ENCODE results near the gene AOX1. TPM values are rescaled to one million over a fixed set of nuclear protein-coding genes. Genes with fewer than 3 reads are reported as not detected.
"Not testable (repeated sequence)": the region's sequence is repeated elsewhere in the genome, so short reads cannot be mapped to it uniquely, and the experiment has no call there.

The AOX1 gene
- total RNA-seq, 3 donors from 2014 or later, result 0.63 to 1.0 (median 0.71) TPM

- H3K36me3 Mint-ChIP-seq (ENCODE audit: insufficient read depth), result no peaks in the 10 kb centered on the region
- DNase-seq (no peak), ATAC-seq (no peak)
- H3K27me3 Mint-ChIP-seq (ENCODE audit: low read depth), result peaks cover 17% of the 10 kb centered on the region
- H3K4me3 Mint-ChIP-seq, result no peak overlapping the region
- peaks cover 1% of the 10 kb centered on the region for H3K4me1 Mint-ChIP-seq (ENCODE audit: low read depth)
- H3K9me3 Mint-ChIP-seq, result no peaks in the 10 kb centered on the region
Observed at GRCh38 chr2:200591308-200591707, 5.5 kb downstream of the AOX1 start.

- ATAC-seq (no peak), DNase-seq (no peak)
- no peaks in the 10 kb centered on the region for H3K36me3 Mint-ChIP-seq (ENCODE audit: insufficient read depth)
- H3K4me3 Mint-ChIP-seq, result no peak overlapping the region
- no peaks in the 10 kb centered on the region for H3K9me3 Mint-ChIP-seq
- no peaks in the 10 kb centered on the region for H3K4me1 Mint-ChIP-seq (ENCODE audit: low read depth)
- H3K27me3 Mint-ChIP-seq (ENCODE audit: low read depth), result peaks cover 18% of the 10 kb centered on the region
Observed at GRCh38 chr2:200592406-200593075, 6.7 kb downstream of the AOX1 start.

DNA sequence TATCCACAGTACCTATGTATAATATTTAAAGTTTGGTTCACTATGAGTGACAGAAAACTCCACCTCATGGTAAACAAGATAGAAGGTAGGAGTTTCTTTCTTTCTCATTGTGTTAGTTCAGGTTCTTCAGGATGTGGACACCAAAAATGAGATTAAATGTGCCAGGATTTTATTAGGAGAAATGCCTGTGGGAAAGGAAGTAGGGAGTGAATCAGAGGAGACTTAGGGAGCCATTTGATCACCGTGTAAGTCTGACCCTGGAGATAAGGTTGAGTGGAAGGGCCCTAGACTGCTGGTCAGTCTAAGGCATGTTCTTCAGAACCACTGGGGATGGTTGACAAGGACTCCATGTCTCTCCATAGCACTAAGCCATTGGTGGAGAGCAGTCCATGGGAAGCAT lies 8.1 kb downstream of the AOX1 start:
- DNase-seq, result no peak
- no peak for ATAC-seq
- H3K9me3 Mint-ChIP-seq, result no peaks in the 10 kb centered on the region
- H3K4me3 Mint-ChIP-seq, result no peak overlapping the region
- H3K4me1 Mint-ChIP-seq (ENCODE audit: low read depth), result no peaks in the 10 kb centered on the region
- H3K27me3 Mint-ChIP-seq (ENCODE audit: low read depth), result peaks cover 18% of the 10 kb centered on the region
- no peaks in the 10 kb centered on the region for H3K36me3 Mint-ChIP-seq (ENCODE audit: insufficient read depth)

DNA sequence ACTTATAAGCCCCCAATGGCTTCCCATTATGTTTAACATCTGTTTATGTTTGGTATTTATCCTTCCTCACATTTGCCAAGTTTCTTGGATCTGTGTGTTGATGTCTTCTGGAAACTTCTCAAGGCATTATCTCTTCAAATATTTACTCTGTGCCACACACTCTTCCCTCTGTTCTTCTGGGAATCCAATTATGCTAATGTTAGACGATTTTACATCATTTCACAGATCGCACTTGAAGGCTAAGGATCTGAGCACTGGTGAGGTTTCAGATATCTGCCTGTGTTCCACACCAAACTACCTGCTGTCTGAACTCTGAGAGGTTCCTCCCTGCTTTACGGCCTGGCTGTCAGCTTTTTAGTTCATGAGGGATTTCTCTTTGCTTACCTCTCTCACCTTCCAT lies 10.1 kb downstream of the AOX1 start:
- no peak overlapping the region for H3K4me3 Mint-ChIP-seq
- DNase-seq (no peak), ATAC-seq (no peak)
- peaks cover 17% of the 10 kb centered on the region for H3K27me3 Mint-ChIP-seq (ENCODE audit: low read depth)
- H3K9me3 Mint-ChIP-seq, result no peaks in the 10 kb centered on the region
- no peaks in the 10 kb centered on the region for H3K36me3 Mint-ChIP-seq (ENCODE audit: insufficient read depth)
- H3K4me1 Mint-ChIP-seq (ENCODE audit: low read depth), result no peaks in the 10 kb centered on the region

- no peak for ATAC-seq
- no peaks in the 10 kb centered on the region for H3K4me1 Mint-ChIP-seq (ENCODE audit: low read depth)
- no peaks in the 10 kb centered on the region for H3K9me3 Mint-ChIP-seq
- DNase-seq, result no peak
- H3K36me3 Mint-ChIP-seq (ENCODE audit: insufficient read depth), result no peaks in the 10 kb centered on the region
- peaks cover 11% of the 10 kb centered on the region for H3K27me3 Mint-ChIP-seq (ENCODE audit: low read depth)
- H3K4me3 Mint-ChIP-seq, result no peak overlapping the region
Observed at GRCh38 chr2:200596774-200597570, 11.2 kb downstream of the AOX1 start.

GRCh38 chr2:200599206-200599605 lies 13.4 kb downstream of the AOX1 start:
- ATAC-seq (no peak), DNase-seq (no peak)
- Mint-ChIP-seq H3K4me1 (ENCODE audit: low read depth) (no peaks in the 10 kb centered on the region), H3K9me3 (no peaks in the 10 kb centered on the region), H3K36me3 (ENCODE audit: insufficient read depth) (no peaks in the 10 kb centered on the region), H3K27me3 (ENCODE audit: low read depth) (peaks cover 8% of the 10 kb centered on the region), H3K4me3 (no peak overlapping the region)

- no peaks in the 10 kb centered on the region for H3K9me3 Mint-ChIP-seq
- no peaks in the 10 kb centered on the region for H3K4me1 Mint-ChIP-seq (ENCODE audit: low read depth)
- peaks cover 8% of the 10 kb centered on the region for H3K27me3 Mint-ChIP-seq (ENCODE audit: low read depth)
- DNase-seq, result no peak
- no peak for ATAC-seq
- no peaks in the 10 kb centered on the region for H3K36me3 Mint-ChIP-seq (ENCODE audit: insufficient read depth)
- H3K4me3 Mint-ChIP-seq, result no peak overlapping the region
Observed at GRCh38 chr2:200600549-200601225, 14.9 kb downstream of the AOX1 start.

DNA sequence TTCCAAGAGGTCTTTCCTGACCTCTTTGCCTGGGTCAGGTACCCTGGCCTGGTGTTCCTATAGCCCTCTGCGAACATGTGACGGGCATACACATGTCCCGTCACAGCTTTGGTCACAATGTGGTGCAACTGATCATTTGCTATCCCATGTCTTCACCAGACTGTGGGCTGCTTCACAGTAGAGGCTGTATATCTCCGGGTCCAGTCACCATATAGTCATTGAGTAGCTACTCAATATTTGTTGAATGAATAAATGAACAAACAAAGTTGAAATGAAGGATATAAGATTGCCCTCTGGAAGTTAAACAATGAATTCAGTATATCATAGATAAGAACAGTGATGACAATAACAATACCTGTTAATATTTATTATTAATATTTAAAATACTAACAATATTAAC lies 16.8 kb downstream of the AOX1 start:
- H3K36me3 Mint-ChIP-seq (ENCODE audit: insufficient read depth), result no peaks in the 10 kb centered on the region
- no peak overlapping the region for H3K4me3 Mint-ChIP-seq
- DNase-seq, result no peak
- no peaks in the 10 kb centered on the region for H3K4me1 Mint-ChIP-seq (ENCODE audit: low read depth)
- ATAC-seq, result no peak
- H3K9me3 Mint-ChIP-seq, result no peaks in the 10 kb centered on the region
- peaks cover 2% of the 10 kb centered on the region for H3K27me3 Mint-ChIP-seq (ENCODE audit: low read depth)

- no peak for ATAC-seq
- Mint-ChIP-seq H3K9me3 (no peaks in the 10 kb centered on the region), H3K4me3 (no peak overlapping the region), H3K4me1 (ENCODE audit: low read depth) (no peaks in the 10 kb centered on the region), H3K36me3 (ENCODE audit: insufficient read depth) (no peaks in the 10 kb centered on the region), H3K27me3 (ENCODE audit: low read depth) (peaks cover 2% of the 10 kb centered on the region)
- DNase-seq, result no peak
Observed at GRCh38 chr2:200603972-200604371, 18.2 kb downstream of the AOX1 start.

GRCh38 chr2:200604571-200605255 lies 18.9 kb downstream of the AOX1 start:
- H3K27me3 Mint-ChIP-seq (ENCODE audit: low read depth), result peaks cover 2% of the 10 kb centered on the region
- H3K4me3 Mint-ChIP-seq, result no peak overlapping the region
- H3K4me1 Mint-ChIP-seq (ENCODE audit: low read depth), result no peaks in the 10 kb centered on the region
- no peaks in the 10 kb centered on the region for H3K36me3 Mint-ChIP-seq (ENCODE audit: insufficient read depth)
- H3K9me3 Mint-ChIP-seq, result no peaks in the 10 kb centered on the region
- DNase-seq (no peak), ATAC-seq (no peak)

GRCh38 chr2:200608341-200609027 lies 22.7 kb downstream of the AOX1 start:
- no peaks in the 10 kb centered on the region for H3K36me3 Mint-ChIP-seq (ENCODE audit: insufficient read depth)
- no peaks in the 10 kb centered on the region for H3K9me3 Mint-ChIP-seq
- H3K4me3 Mint-ChIP-seq, result no peak overlapping the region
- DNase-seq (no peak), ATAC-seq (no peak)
- H3K27me3 Mint-ChIP-seq (ENCODE audit: low read depth), result peaks cover 7% of the 10 kb centered on the region
- H3K4me1 Mint-ChIP-seq (ENCODE audit: low read depth), result no peaks in the 10 kb centered on the region

DNA sequence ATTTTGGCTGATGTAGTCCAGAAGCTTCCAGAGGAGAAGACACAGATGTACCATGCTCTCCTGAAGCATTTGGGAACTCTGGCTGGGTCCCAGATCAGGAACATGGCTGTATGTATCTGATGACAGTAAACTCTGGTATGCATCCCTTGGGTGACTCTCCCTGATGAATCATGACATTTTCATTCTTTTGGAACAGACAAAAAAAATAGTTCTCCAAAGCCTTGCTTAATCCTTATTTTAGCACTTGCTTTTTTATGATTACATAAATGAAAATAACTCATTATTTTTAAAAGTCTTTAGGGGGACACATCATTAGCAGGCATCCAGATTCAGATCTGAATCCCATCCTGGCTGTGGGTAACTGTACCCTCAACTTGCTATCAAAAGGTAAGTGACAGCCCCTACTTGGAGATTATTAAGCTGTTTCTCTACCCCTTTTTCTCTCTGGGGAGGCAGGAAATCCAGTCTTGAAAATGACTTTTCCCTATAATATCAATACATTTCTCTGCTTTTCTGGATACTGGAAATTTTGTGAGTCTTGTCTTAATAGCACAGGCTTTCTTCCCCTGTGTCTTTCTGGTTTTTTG lies 23.3 kb downstream of the AOX1 start:
- no peak for ATAC-seq
- H3K9me3 Mint-ChIP-seq, result no peaks in the 10 kb centered on the region
- H3K36me3 Mint-ChIP-seq (ENCODE audit: insufficient read depth), result no peaks in the 10 kb centered on the region
- H3K4me3 Mint-ChIP-seq, result no peak overlapping the region
- DNase-seq, result no peak
- H3K27me3 Mint-ChIP-seq (ENCODE audit: low read depth), result peaks cover 7% of the 10 kb centered on the region
- H3K4me1 Mint-ChIP-seq (ENCODE audit: low read depth), result no peaks in the 10 kb centered on the region

- ATAC-seq; H3K4me3 Mint-ChIP-seq; H3K4me1 Mint-ChIP-seq (ENCODE audit: low read depth); H3K9me3 Mint-ChIP-seq; H3K27me3 Mint-ChIP-seq (ENCODE audit: low read depth); H3K36me3 Mint-ChIP-seq (ENCODE audit: insufficient read depth); DNase-seq: not testable (repeated sequence)
Observed at GRCh38 chr2:200610217-200610616, 24.4 kb downstream of the AOX1 start.

DNA sequence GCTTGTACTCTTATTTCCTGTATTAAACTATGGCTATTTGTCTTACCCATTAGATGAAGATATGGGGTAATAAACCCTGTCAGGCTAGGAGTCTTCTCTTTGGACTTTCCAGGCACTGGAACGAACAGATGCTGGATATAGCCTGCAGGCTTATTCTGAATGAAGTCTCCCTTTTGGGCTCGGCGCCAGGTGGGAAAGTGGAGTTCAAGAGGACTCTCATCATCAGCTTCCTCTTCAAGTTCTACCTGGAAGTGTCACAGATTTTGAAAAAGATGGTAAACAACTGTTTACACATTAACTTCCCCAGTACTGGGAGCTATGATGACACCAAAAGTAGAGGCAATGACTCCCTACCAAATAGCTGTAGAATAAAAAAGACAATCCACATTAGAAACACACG lies 27.9 kb downstream of the AOX1 start:
- Mint-ChIP-seq H3K9me3 (no peaks in the 10 kb centered on the region), H3K4me1 (ENCODE audit: low read depth) (peaks cover 5% of the 10 kb centered on the region), H3K4me3 (no peak overlapping the region), H3K36me3 (ENCODE audit: insufficient read depth) (no peaks in the 10 kb centered on the region), H3K27me3 (ENCODE audit: low read depth) (peaks cover 12% of the 10 kb centered on the region)
- no peak for DNase-seq
- ATAC-seq, result no peak
